CD4-positive, alpha-beta T cell (primary cell): ENCODE results near the gene CFAP97D1. TPM values are rescaled to one million over a fixed set of nuclear protein-coding genes. Genes with fewer than 3 reads are reported as not detected.
"Not testable (repeated sequence)": the region's sequence is repeated elsewhere in the genome, so short reads cannot be mapped to it uniquely, and the experiment has no call there.

ENCODE experiments used
- ATAC-seq: fragments of 200-7000 bp; cut with Tn5 transposase; one replicate; pipeline ENCODE4 v1.10.0; 2022; ENCODE audit warnings: mild to moderate bottlenecking; ENCODE audit not compliant: poor library complexity
- CTCF ChIA-PET: fragments of 350-600 bp; sonication (Branson Sonifier 250); formaldehyde crosslinking; loops from one replicate; lab custom pipeline; 2021; ENCODE audit warnings: antibody characterized with exemption, inconsistent platforms; lab: Charles Lee
- POLR2A ChIA-PET: fragments of 350-600 bp; sonication (Branson Sonifier 250); formaldehyde crosslinking; loops from one replicate; lab custom pipeline; 2021; ENCODE audit warnings: antibody characterized with exemption, inconsistent platforms; lab: Charles Lee
- DNase-seq, 14 experiments: peaks; one replicate each; pipeline ENCODE4 v3.0.0-alpha.2; 2013 to 2020; ENCODE audit warnings: mixed read lengths in 2 of 14
- H3K27ac ChIP-seq, 2 donors: one replicate each; pipeline versions ENCODE4 v1.5.1 to v1.7.0; 2013; ENCODE audit warnings: low read length in 2 of 2, low read depth in 1 of 2, mild to moderate bottlenecking in 1 of 2
- H3K27me3 ChIP-seq, 2 experiments: 1 replicate in 1 of 2; 2 replicates in 1 of 2; pipeline versions ENCODE4 v1.6.1 to v1.7.0; 2013; ENCODE audit warnings: low read length in 2 of 2, control low read depth in 1 of 2, mild to moderate bottlenecking in 1 of 2, moderate library complexity in 1 of 2; ENCODE audit not compliant: insufficient read depth in 2 of 2, control insufficient read depth in 1 of 2
- H3K36me3 ChIP-seq: one replicate; pipeline ENCODE4 v1.6.1; 2013; ENCODE audit warnings: low read length, control low read depth; ENCODE audit not compliant: insufficient read depth
- H3K4me1 ChIP-seq: one replicate; pipeline ENCODE4 v1.6.1; 2013; ENCODE audit warnings: low read length, control low read depth; ENCODE audit not compliant: insufficient read depth
- H3K4me3 ChIP-seq: one replicate; pipeline ENCODE4 v1.5.1; 2013; ENCODE audit warnings: mild to moderate bottlenecking, low read length, moderate library complexity
- H3K9me3 ChIP-seq, 2 experiments: 1 replicate in 1 of 2; 2 replicates in 1 of 2; pipeline versions ENCODE4 v1.6.1 to v1.7.0; 2013; ENCODE audit warnings: low read length in 2 of 2, mild to moderate bottlenecking in 2 of 2, control low read depth in 1 of 2, moderate library complexity in 1 of 2; ENCODE audit not compliant: control insufficient read depth in 1 of 2, insufficient read depth in 1 of 2
- H3K27ac Mint-ChIP-seq: one replicate; pipeline ENCODE4 v1.8.0; 2020; ENCODE audit warnings: mixed read lengths
- H3K27me3 Mint-ChIP-seq: one replicate; pipeline ENCODE4 v1.8.0; 2021; ENCODE audit warnings: mixed read lengths
- H3K36me3 Mint-ChIP-seq: one replicate; pipeline ENCODE4 v1.8.0; 2021; ENCODE audit warnings: low read depth, mixed read lengths
- H3K4me1 Mint-ChIP-seq: one replicate; pipeline ENCODE4 v1.8.0; 2021; ENCODE audit warnings: low read depth, mixed read lengths
- H3K4me3 Mint-ChIP-seq: one replicate; pipeline ENCODE4 v1.8.0; 2020; ENCODE audit warnings: mild to moderate bottlenecking, mixed read lengths
- H3K9me3 Mint-ChIP-seq: one replicate; pipeline ENCODE4 v1.8.0; 2020; ENCODE audit warnings: mixed read lengths
- CTCF ChIP-seq: fragments of 200-600 bp; IDR thresholded peaks from one replicate; pipeline ENCODE4 v1.8.0; 2022; ENCODE audit warnings: antibody characterized with exemption, mild to moderate bottlenecking
- intact Hi-C, 2 experiments: fragments of 100-400 bp; cut with DNase I in 1 of 2; cut with micrococcal nuclease in 1 of 2; formaldehyde crosslinking; loops; one replicate each; pipeline versions ENCODE4 v1.15.1 to v1.9.0; 2023 to 2025; cut with DNase I, micrococcal nuclease
- total RNA-seq, 174 experiments: library from RNA in 2 of 174; stranded (reverse) in 2 of 174; gene quantifications; one replicate each; pipeline ENCODE4 v1.2.3 and lab custom pipeline; 2021 to 2026

The CFAP97D1 gene
- total RNA-seq, 2 experiments from 2014 or later = not detected

DNA sequence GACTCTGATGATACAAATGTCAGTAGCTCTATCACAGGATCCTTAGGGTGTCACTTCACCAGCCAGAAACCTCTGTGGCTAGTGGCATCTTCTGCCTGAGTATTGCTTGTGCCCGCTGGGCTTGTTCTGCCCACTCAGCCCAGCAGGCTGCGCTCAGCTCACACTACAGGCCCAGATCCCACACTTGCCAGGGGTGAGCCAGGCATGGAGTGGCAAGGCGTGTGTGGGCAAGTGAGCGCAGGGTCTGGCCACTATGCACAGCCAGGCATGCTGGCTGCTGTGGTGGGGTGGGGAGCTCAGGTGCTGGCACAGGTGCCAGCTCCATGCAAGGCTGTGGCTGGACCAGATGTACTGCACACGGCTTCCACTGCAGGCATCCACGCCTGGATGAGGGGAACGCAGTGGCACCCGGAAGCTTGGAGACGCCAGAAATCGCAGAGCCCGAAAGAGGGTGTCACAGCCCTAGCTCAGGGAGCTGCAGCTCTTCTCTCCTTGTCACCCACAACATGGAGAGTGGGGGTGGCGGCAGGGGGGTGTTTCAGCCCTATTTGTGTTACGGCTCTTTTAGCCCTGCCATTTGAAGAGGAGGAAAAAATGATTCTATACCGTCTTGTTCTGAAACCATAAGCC, 10.2 kb downstream of the CFAP97D1 start:
- Histone ChIP-seq H3K27me3 (peaks cover 0 to 4% of the 10 kb centered on the region in 2 experiments), H3K4me1 (no peaks in the 10 kb centered on the region), H3K4me3 (no peak overlapping the region), H3K9me3 (no peaks in the 10 kb centered on the region), H3K36me3 (no peaks in the 10 kb centered on the region), H3K27ac (no peak overlapping the region)
- ChIA-PET CTCF (interaction anchor here (1.0 kb wide), 1 partner anchor 25 kb away, joined by 3 read pairs; no protein-coding TSS in a partner anchor), POLR2A (interaction anchor here (0.6 kb wide), 1 partner anchor 11 kb away, joined by 3 read pairs; the partner anchor contains the start of gene DUSP3)
- TF ChIP-seq CTCF = no peak
- no peaks in the 10 kb centered on the region for H3K36me3 Mint-ChIP-seq
- H3K4me3 Mint-ChIP-seq = no peak overlapping the region
- H3K27me3 Mint-ChIP-seq = peaks cover 43% of the 10 kb centered on the region
- DNase-seq (no peak), ATAC-seq (no peak)
- no peaks in the 10 kb centered on the region for H3K9me3 Mint-ChIP-seq
- peaks cover 10% of the 10 kb centered on the region for H3K4me1 Mint-ChIP-seq
- intact Hi-C loops = no loop called here
- H3K27ac Mint-ChIP-seq = no peak overlapping the region

GRCh38 chr17:43791589-43791988, 11.4 kb downstream of the CFAP97D1 start:
- Histone ChIP-seq H3K4me1 (no peaks in the 10 kb centered on the region), H3K27me3 (peaks cover 0 to 2% of the 10 kb centered on the region in 2 experiments), H3K9me3 (no peaks in the 10 kb centered on the region), H3K27ac (no peak overlapping the region), H3K36me3 (no peaks in the 10 kb centered on the region), H3K4me3 (no peak overlapping the region)
- no peaks in the 10 kb centered on the region for H3K36me3 Mint-ChIP-seq
- ATAC-seq = no peak
- ChIA-PET POLR2A (no interaction called here), CTCF (interaction anchor here (0.7 kb wide), 2 partner anchors 118 to 1404 kb away, joined by 3 read pairs; no protein-coding TSS in a partner anchor)
- intact Hi-C loops = no loop called here
- H3K4me3 Mint-ChIP-seq = no peak overlapping the region
- TF ChIP-seq CTCF = no peak
- peaks cover 10% of the 10 kb centered on the region for H3K4me1 Mint-ChIP-seq
- H3K9me3 Mint-ChIP-seq = no peaks in the 10 kb centered on the region
- DNase-seq = peak in 1 of 14 experiments; percentile 49
- H3K27ac Mint-ChIP-seq = no peak overlapping the region
- peaks cover 47% of the 10 kb centered on the region for H3K27me3 Mint-ChIP-seq

GRCh38 chr17:43792668-43793067, 12.4 kb downstream of the CFAP97D1 start:
- H3K27ac ChIP-seq, H3K27ac Mint-ChIP-seq, H3K9me3 ChIP-seq, H3K27me3 ChIP-seq, intact Hi-C loops, CTCF ChIA-PET, H3K4me1 ChIP-seq, ATAC-seq, H3K36me3 ChIP-seq, DNase-seq, H3K4me1 Mint-ChIP-seq, POLR2A ChIA-PET, H3K9me3 Mint-ChIP-seq, H3K36me3 Mint-ChIP-seq, H3K4me3 ChIP-seq, H3K4me3 Mint-ChIP-seq: not testable (repeated sequence)
- peaks cover 53% of the 10 kb centered on the region for H3K27me3 Mint-ChIP-seq

GRCh38 chr17:43798024-43798423, 17.8 kb downstream of the CFAP97D1 start:
- intact Hi-C loops, H3K4me1 Mint-ChIP-seq, CTCF ChIA-PET, H3K9me3 Mint-ChIP-seq, DNase-seq, H3K36me3 ChIP-seq, H3K27me3 ChIP-seq, H3K9me3 ChIP-seq, H3K4me3 ChIP-seq, H3K27ac ChIP-seq, POLR2A ChIA-PET, H3K4me3 Mint-ChIP-seq, ATAC-seq, H3K36me3 Mint-ChIP-seq, H3K4me1 ChIP-seq, H3K27ac Mint-ChIP-seq: not testable (repeated sequence)
- peaks cover 54% of the 10 kb centered on the region for H3K27me3 Mint-ChIP-seq
